GM23338 (cell line): ENCODE data around the gene MVP. TPM values are rescaled to one million over a fixed set of nuclear protein-coding genes. Genes with fewer than 3 reads are reported as not detected.
A peak's percentile ranks its signal among the peaks of the same experiment; 100 is the strongest.

Source experiments
- ATAC-seq: fragments of 200-7000 bp; cut with Tn5 transposase; 3 replicates; pipeline ENCODE4 v1.9.1; 2020
- DNase-seq: peaks from one replicate; pipeline ENCODE4 v3.0.0-alpha.2; 2015; ENCODE audit warnings: low spot score
- H2AFZ ChIP-seq: fragments of 200-600 bp; sonication (generic); 2 replicates; pipeline ENCODE4 v1.8.0; 2016; ENCODE audit warnings: antibody characterized with exemption, mild to moderate bottlenecking, moderate library complexity
- H3F3A ChIP-seq: fragments of 200-600 bp; sonication (generic); replicated peaks from 2 replicates; pipeline ENCODE4 v1.8.0; 2017; ENCODE audit warnings: antibody characterized with exemption, mixed run types, low read depth
- H3K27ac ChIP-seq: fragments of 200-600 bp; sonication (generic); 2 replicates; pipeline ENCODE4 v1.6.1; 2016; ENCODE audit warnings: low read depth
- H3K27me3 ChIP-seq: fragments of 200-600 bp; sonication (generic); 2 replicates; pipeline ENCODE4 v1.8.0; 2016; ENCODE audit warnings: mild to moderate bottlenecking, mixed run types, moderate library complexity; ENCODE audit not compliant: insufficient read depth
- H3K36me3 ChIP-seq: fragments of 200-600 bp; sonication (generic); 2 replicates; pipeline ENCODE4 v1.8.0; 2016; ENCODE audit warnings: mild to moderate bottlenecking; ENCODE audit not compliant: insufficient read depth
- H3K4me1 ChIP-seq: fragments of 200-600 bp; sonication (generic); 2 replicates; pipeline ENCODE4 v1.8.0; 2016; ENCODE audit warnings: mild to moderate bottlenecking, moderate library complexity; ENCODE audit not compliant: insufficient read depth
- H3K4me2 ChIP-seq: fragments of 200-600 bp; sonication (generic); 2 replicates; pipeline ENCODE4 v1.7.1; 2017; ENCODE audit warnings: mixed run types
- H3K4me3 ChIP-seq: fragments of 200-600 bp; sonication (generic); 2 replicates; pipeline ENCODE4 v1.6.1; 2016; ENCODE audit warnings: mixed run types
- H3K79me2 ChIP-seq: fragments of 200-600 bp; sonication (generic); replicated peaks from 2 replicates; pipeline ENCODE4 v1.8.0; 2017; ENCODE audit warnings: mild to moderate bottlenecking; ENCODE audit not compliant: insufficient read depth
- H3K9me2 ChIP-seq: fragments of 200-600 bp; sonication (generic); 2 replicates; pipeline ENCODE4 v1.8.0; 2017; ENCODE audit not compliant: insufficient read depth
- H4K20me1 ChIP-seq: fragments of 200-600 bp; sonication (generic); replicated peaks from 2 replicates; pipeline ENCODE4 v1.8.0; 2017; ENCODE audit warnings: mild to moderate bottlenecking; ENCODE audit not compliant: insufficient read depth
- H3K27ac Mint-ChIP-seq: 2 replicates; pipeline ENCODE4 v1.8.0; 2020; ENCODE audit warnings: inconsistent platforms, mild to moderate bottlenecking, moderate library complexity, mixed read lengths
- H3K27me3 Mint-ChIP-seq: 3 replicates; pipeline ENCODE4 v1.8.0; 2022; ENCODE audit warnings: low read depth, mild to moderate bottlenecking, moderate library complexity, mixed read lengths, inconsistent platforms; ENCODE audit not compliant: insufficient read depth, poor library complexity
- H3K36me3 Mint-ChIP-seq: 3 replicates; pipeline ENCODE4 v1.8.0; 2021; ENCODE audit warnings: low read depth, mild to moderate bottlenecking, inconsistent platforms, moderate library complexity, mixed read lengths
- H3K4me1 Mint-ChIP-seq: 3 replicates; pipeline ENCODE4 v1.8.0; 2020; ENCODE audit warnings: mild to moderate bottlenecking, inconsistent platforms, mixed read lengths
- H3K4me3 Mint-ChIP-seq: 3 replicates; pipeline ENCODE4 v1.8.0; 2021; ENCODE audit warnings: moderate library complexity, mild to moderate bottlenecking, inconsistent platforms, mixed read lengths
- H3K9me3 Mint-ChIP-seq: 3 replicates; pipeline ENCODE4 v1.8.0; 2020; ENCODE audit warnings: moderate library complexity, mild to moderate bottlenecking, inconsistent platforms, mixed read lengths
- ETS1 ChIP-seq: IDR thresholded peaks from 2 replicates; pipeline ENCODE4 v1.6.1; 2016; ENCODE audit warnings: antibody characterized with exemption
- EZH2 ChIP-seq: fragments of 200-600 bp; sonication (generic); IDR thresholded peaks from one replicate; pipeline ENCODE4 v1.8.0; 2017; ENCODE audit warnings: antibody characterized with exemption, mild to moderate bottlenecking, low read depth; ENCODE audit not compliant: unreplicated experiment
- JUNB ChIP-seq: IDR thresholded peaks from one replicate; pipeline ENCODE4 v1.6.1; 2016; ENCODE audit warnings: antibody characterized with exemption; ENCODE audit not compliant: unreplicated experiment
- NANOG ChIP-seq: IDR thresholded peaks from 2 replicates; pipeline ENCODE4 v1.6.1; 2016; ENCODE audit warnings: antibody characterized with exemption, borderline replicate concordance
- POLR2AphosphoS5 ChIP-seq: IDR thresholded peaks from 2 replicates; pipeline ENCODE4 v1.6.1; 2016; ENCODE audit warnings: antibody characterized with exemption, low read depth
- REST ChIP-seq: IDR thresholded peaks from one replicate; pipeline ENCODE4 v1.6.1; 2018; ENCODE audit warnings: antibody characterized with exemption; ENCODE audit not compliant: unreplicated experiment
- STAT1 ChIP-seq: IDR thresholded peaks from one replicate; pipeline ENCODE4 v1.6.1; 2016; ENCODE audit warnings: antibody characterized with exemption; ENCODE audit not compliant: unreplicated experiment
- ZNF331 ChIP-seq: fragments of 250-450 bp; sonication (Bioruptor Pico); IDR thresholded peaks from 2 replicates; pipeline ENCODE4 v1.5.0; 2020; ENCODE audit warnings: low read depth, mild to moderate bottlenecking, moderate library complexity
- polyA plus RNA-seq: library from polyadenylated mRNA; unstranded; fragments of >200 nt; fragmentation: Nextera tagmentation; extraction: Ambion mirVana; gene quantifications from 2 replicates; pipeline ENCODE4 v1.2.1, GENCODE V29; 2016
- total RNA-seq: library from RNA; depleted of rRNA; stranded (reverse); fragments of >200 nt; shearing (Covaris generic); gene quantifications from 2 replicates; pipeline ENCODE4 v1.2.3, GENCODE V29; 2014
- TF ChIP-seq, protein P1 (sequence below): fragments of 250-450 bp; sonication (Bioruptor Pico); IDR thresholded peaks from 2 replicates; pipeline ENCODE4 v1.5.0; 2020; ENCODE audit warnings: mild to moderate bottlenecking, moderate library complexity

Gene MVP
- total and polyA plus RNA-seq, 2 experiments from 2014 or later, result 1.4 to 3.7 TPM

GRCh38 chr16:29790949-29791844, 29.1 kb upstream of the MVP start:
- H3K27ac ChIP-seq, result peak overlapping the region; percentile 84; the same call in 1 of the 2 replicates
- Mint-ChIP-seq H3K4me1 (peaks cover 14% of the 10 kb centered on the region), H3K27ac (peak overlapping the region; percentile 98), H3K4me3 (peak overlapping the region; percentile 99), H3K36me3 (peaks cover 24% of the 10 kb centered on the region), H3K9me3 (no peaks in the 10 kb centered on the region), H3K27me3 (peaks cover 15% of the 10 kb centered on the region)
- H3K4me2 ChIP-seq, result peak overlapping the region; percentile 98
- DNase-seq (no peak), ATAC-seq (peak; percentile 48)
- TF ChIP-seq REST (no peak), NANOG (no peak), JUNB (no peak), ZNF331 (no peak), STAT1 (no peak), POLR2AphosphoS5 (no peak), ETS1 (no peak), EZH2 (no peak)
- TF ChIP-seq, protein P1, sequence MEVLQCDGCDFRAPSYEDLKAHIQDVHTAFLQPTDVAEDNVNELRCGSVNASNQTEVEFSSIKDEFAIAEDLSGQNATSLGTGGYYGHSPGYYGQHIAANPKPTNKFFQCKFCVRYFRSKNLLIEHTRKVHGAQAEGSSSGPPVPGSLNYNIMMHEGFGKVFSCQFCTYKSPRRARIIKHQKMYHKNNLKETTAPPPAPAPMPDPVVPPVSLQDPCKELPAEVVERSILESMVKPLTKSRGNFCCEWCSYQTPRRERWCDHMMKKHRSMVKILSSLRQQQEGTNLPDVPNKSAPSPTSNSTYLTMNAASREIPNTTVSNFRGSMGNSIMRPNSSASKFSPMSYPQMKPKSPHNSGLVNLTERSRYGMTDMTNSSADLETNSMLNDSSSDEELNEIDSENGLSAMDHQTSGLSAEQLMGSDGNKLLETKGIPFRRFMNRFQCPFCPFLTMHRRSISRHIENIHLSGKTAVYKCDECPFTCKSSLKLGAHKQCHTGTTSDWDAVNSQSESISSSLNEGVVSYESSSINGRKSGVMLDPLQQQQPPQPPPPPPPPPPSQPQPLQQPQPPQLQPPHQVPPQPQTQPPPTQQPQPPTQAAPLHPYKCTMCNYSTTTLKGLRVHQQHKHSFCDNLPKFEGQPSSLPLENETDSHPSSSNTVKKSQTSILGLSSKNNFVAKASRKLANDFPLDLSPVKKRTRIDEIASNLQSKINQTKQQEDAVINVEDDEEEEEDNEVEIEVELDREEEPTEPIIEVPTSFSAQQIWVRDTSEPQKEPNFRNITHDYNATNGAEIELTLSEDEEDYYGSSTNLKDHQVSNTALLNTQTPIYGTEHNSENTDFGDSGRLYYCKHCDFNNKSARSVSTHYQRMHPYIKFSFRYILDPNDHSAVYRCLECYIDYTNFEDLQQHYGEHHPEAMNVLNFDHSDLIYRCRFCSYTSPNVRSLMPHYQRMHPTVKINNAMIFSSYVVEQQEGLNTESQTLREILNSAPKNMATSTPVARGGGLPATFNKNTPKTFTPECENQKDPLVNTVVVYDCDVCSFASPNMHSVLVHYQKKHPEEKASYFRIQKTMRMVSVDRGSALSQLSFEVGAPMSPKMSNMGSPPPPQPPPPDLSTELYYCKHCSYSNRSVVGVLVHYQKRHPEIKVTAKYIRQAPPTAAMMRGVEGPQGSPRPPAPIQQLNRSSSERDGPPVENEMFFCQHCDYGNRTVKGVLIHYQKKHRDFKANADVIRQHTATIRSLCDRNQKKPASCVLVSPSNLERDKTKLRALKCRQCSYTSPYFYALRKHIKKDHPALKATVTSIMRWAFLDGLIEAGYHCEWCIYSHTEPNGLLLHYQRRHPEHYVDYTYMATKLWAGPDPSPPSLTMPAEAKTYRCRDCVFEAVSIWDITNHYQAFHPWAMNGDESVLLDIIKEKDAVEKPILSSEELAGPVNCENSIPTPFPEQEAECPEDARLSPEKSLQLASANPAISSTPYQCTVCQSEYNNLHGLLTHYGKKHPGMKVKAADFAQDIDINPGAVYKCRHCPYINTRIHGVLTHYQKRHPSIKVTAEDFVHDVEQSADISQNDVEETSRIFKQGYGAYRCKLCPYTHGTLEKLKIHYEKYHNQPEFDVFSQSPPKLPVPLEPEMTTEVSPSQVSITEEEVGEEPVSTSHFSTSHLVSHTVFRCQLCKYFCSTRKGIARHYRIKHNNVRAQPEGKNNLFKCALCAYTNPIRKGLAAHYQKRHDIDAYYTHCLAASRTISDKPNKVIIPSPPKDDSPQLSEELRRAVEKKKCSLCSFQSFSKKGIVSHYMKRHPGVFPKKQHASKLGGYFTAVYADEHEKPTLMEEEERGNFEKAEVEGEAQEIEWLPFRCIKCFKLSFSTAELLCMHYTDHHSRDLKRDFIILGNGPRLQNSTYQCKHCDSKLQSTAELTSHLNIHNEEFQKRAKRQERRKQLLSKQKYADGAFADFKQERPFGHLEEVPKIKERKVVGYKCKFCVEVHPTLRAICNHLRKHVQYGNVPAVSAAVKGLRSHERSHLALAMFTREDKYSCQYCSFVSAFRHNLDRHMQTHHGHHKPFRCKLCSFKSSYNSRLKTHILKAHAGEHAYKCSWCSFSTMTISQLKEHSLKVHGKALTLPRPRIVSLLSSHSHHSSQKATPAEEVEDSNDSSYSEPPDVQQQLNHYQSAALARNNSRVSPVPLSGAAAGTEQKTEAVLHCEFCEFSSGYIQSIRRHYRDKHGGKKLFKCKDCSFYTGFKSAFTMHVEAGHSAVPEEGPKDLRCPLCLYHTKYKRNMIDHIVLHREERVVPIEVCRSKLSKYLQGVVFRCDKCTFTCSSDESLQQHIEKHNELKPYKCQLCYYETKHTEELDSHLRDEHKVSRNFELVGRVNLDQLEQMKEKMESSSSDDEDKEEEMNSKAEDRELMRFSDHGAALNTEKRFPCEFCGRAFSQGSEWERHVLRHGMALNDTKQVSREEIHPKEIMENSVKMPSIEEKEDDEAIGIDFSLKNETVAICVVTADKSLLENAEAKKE (CRISPR knock-in tag), result no peak
- peak overlapping the region; percentile 88 for H2AFZ ChIP-seq
- H3K4me3 ChIP-seq, result peak overlapping the region; percentile 95
- H3K9me2 ChIP-seq, result no peaks in the 10 kb centered on the region
- peaks cover 20% of the 10 kb centered on the region; the same call in 1 of the 2 replicates for H3F3A ChIP-seq
- H4K20me1 ChIP-seq, result peaks cover 44% of the 10 kb centered on the region
- peaks cover 7% of the 10 kb centered on the region; the same call in 1 of the 2 replicates for H3K4me1 ChIP-seq
- H3K27me3 ChIP-seq, result no peaks in the 10 kb centered on the region
- peaks cover 56% of the 10 kb centered on the region for H3K79me2 ChIP-seq
- H3K36me3 ChIP-seq, result no peaks in the 10 kb centered on the region
